NCI-H1694 (cell line): ENCODE data around the gene COL18A1.

Experiments used
- DNase-seq: peaks from one replicate; lab custom pipeline; 2025; lab: John Stamatoyannopoulos, UW

Gene COL18A1

DNA sequence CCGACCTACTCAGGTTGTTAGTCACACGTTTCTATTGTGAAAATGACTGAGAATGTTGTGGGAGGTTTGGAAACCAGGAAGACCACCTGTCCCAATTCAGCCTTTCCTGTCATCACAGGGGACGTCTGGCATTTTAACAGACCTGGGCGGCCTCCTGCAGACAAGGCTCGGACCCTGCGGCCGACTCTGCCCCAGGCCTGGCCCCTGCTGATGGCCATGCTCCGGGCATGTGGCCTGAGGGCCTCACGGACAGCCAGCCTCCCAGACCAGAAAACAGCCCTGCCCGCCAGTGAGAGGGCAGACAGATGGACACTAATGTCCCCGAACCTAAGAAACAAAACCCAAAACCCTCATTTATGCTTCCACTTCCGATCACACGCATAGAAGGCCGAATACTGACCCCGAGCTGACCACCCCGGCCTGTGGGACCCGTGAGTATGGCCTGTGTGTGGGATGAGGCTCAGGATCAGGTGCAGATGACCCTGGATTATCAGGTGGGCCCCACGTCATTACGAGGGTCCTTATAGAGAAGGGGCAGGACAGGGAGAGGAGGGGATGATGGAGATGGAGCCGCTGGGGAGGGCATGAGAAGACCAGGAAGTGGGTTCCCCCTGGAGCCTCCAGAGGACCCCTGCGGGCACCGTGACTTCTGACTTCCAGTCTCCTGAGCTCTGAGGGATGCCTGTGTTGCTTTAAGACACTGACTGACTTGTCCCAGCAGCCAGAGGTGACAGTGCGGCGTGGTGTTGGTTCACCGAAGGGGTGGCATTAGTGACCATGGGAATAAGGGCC lies 9.6 kb downstream of the COL18A1 start:
- no peak for DNase-seq

DNA sequence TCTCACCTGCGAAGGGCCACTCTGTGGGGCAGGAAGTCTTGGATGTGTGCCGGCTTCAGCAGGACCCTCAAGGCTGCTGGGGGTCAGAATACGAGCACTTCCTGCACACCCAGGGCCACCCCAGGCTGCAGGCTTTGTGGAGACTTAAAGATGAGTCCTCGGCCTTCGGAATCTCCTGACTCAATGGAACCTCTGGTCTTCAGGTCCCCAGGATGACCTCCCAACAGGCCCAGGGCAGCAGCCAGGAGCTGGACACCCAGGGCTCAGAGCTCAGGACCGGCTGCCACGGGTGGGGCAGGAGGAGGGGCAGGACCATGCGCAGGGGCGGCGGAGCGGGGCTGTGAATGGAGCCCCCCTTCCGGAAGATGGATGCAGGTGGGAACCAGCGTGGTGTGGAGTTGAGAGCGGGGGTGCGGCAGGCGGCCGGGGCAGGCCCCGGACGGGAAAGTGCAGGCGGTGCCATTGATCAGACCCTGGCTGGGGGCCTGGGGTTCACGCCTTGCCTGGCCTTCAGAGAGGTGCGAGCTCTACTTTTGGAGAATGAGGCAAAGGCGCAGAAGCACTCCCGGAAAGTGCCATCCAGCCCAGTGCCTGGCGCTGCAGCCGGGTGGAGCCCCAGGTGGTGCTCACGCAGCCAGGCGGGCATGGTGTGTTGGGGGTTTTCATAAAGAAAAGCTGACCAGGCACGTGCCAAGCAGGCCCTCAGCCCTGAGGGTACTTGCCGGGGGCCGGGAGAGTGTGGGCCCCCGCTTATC lies 10.4 kb downstream of the COL18A1 start:
- no peak for DNase-seq

DNA sequence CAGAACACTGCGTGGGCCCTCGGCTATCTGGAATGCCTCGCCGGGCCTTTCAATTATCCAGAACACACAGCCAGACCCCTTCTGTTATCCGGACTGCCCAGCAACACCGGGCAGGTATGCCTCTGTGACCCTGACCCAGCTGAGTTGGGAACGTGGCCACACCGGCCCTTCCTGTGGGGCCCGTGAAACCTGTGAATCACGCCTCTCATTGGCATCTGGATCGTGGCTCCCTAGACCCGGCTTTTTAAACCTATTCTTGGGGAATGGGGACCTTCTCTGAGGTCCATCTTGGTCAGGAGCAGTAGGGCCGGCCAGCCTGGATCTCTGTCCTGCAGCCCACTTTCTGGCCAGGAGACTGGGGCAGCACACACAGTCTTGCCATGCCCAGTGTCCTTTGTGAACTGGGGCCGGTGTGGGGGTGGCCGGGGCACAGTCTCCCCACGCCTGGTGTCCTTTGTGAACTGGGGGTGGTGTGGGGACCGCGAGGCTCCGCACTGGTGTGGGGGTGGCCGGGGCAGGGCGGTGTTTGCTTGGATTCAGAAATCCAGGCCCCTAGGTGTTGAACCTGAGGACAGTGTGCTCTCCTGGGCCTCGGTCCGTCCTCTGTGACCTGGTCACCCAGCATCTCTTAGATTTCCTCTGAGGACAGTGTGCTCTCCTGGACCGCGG lies 11.1 kb downstream of the COL18A1 start:
- DNase-seq: no peak

DNA sequence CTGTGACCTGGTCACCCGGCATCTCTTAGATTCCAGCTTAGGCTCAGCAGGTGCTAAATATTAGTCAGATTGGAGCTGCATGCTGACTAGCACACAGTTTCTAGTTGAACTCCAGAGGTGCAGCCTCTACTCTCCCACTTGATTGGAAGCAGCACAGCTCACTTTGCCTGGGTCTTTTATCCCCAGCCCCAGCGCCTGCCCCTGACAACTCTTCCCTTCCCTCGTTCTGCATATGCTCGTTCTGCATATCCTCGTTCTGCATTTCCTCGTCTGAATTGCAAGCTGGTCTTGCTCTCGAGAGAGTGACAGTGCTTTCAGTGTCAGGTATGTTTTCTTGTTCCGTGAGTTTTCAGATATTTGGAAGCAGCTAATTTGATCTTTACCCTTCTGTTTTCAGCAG lies 11.7 kb downstream of the COL18A1 start:
- DNase-seq: no peak

DNA sequence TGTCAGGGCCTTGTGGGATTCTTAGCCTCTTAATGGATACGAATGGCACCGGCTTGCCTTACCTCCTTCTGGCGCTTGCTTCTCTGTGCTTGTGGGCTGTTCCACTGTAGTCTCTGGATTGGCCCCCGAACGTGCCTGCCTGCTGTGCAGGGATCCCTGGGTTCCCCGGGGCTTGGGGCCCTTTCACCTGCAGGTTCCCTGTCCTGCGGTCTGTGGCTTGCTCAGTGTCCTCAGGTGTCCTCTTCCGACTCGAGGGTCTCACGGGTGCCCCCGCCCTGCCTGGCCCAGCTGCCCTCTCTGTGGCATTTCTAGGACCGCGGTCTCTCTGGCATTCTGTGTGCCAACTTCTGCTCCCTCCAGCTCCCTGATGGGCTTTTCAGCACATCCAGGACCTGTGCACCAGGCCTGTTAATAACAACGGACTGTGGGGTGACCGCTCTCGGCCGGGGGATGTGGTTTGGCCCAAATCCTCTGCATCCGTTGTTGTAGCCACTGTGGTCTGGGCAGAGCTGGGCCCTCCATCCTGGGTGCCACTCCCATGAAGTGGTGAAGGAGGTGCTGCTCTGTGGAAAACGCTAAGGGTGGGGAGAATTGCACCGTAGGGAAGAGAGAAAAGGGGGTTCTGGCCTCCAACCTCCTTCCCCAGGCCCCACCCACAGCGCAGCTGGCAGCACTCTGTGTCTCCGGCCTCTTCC lies 12.4 kb downstream of the COL18A1 start:
- DNase-seq: no peak

DNA sequence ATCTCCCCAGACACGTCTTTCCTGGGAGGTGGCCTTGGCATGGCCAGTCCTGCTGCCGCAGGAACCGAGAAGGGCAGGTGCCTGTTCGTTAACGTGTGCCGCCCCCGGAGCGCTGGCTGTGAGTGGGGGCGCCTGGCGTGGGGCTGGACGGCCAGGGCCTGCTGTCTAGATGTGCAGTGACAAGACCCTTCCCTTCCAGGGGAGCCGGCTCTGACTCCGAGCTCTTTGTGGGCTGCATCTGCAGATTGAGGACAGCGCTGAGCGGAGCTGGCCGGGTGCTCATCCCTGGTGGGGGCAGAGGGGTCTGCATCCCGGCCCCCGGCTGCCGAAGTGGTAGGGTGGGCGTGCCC lies 13.0 kb downstream of the COL18A1 start:
- no peak for DNase-seq

DNA sequence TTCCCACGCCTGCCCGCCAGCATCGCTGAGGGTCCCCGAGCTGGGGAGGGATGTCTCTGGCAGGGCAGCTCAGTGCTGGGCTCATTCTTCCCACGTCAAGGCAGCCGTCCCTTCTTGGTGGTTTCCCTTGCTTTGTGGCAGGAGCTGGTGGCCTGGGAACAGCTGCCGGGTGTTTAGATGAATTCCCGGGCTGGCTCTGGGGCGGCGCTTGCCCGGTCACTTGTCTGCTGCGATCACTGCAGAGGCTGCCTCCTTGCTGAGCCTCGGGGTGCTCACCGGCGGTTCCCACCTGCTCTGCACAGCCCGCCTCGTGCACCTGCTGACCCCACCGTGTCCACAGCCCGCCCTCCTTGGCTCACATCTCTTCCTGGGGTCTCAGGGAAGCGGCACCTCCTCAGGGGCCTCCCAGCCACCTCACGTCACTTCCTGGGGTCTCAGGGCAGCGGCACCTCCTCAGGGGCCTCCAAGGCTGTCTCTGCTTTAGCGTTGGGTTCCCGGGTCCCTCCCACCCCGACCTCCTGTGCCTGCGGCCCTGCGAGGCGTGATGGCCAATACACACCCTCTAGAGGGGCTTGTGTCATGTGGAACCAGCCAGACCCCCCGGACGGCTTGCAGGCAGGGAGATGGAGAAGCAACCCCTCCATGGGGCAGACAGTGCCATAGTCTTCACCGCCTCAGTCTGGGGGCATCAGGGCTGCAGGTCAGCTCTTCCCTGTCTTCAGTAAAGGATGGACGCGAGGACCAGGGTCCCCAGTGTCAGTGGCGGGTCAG lies 13.5 kb downstream of the COL18A1 start:
- DNase-seq: no peak

DNA sequence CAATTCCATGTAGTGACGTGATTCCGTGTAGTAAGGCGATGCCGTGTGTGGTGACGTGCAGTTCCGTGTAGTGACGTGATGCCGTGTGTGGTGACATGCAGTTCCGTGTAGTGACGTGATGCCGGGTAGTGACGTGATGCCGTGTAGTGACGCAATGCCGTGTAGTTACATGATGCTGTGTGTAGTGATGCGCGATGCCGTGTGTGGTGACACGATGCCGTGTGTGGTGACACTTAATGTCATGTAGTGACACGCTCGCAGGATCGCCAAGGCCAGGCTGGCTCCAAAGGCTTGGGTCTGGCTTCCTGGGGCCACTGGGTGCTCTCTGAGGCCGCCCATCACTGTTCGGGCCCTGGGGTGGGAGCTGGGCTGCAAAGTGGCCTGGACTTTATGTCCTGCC lies 14.2 kb downstream of the COL18A1 start:
- DNase-seq: no peak

DNA sequence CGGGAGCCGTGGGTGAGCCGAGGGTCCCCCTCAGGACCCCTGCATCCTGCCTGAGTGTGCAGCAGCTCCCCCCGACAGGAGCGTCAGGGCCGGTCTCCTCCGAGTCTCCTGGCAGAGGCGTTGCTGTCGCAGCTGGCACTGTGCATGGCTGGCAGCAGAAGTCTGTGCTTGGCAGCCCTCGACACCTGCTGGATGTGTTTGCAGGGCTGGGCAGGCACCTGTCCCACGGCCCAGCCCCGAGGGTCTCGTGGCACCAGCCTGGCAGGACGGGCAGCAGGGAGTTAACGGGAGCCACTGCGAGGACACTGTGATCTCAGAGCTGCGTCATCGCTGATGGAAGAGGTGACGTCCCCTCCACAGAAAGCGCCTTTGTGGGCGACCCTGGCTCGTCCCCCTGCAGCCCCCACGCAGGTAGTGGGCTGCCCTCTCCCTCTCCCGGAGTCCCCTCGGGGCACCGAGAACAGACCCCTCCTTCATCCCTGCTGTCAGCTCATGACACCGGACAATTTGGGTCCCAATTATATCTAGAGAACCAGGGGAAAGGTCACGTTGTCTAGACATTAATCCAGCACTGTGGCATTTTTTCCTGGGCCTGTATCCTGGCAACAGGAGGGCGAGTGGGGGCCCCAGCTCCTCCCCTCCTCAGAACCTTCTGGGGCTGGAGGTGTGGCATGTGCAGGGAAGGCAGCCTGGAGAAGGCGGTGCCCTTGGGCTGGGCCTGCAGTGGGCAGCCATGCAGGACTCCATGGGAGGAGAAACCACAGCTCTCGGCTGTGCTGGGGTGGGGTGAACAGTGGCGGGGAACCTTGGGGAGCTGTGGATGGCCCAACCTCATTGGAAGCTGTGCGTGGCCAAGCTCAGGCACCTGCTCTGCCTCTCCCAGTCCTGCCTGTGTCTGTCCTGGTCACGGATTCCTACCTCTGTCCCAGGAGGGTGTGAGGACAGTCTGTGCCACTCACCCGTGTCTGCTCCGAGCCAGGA lies 15.4 kb downstream of the COL18A1 start:
- no peak for DNase-seq

DNA sequence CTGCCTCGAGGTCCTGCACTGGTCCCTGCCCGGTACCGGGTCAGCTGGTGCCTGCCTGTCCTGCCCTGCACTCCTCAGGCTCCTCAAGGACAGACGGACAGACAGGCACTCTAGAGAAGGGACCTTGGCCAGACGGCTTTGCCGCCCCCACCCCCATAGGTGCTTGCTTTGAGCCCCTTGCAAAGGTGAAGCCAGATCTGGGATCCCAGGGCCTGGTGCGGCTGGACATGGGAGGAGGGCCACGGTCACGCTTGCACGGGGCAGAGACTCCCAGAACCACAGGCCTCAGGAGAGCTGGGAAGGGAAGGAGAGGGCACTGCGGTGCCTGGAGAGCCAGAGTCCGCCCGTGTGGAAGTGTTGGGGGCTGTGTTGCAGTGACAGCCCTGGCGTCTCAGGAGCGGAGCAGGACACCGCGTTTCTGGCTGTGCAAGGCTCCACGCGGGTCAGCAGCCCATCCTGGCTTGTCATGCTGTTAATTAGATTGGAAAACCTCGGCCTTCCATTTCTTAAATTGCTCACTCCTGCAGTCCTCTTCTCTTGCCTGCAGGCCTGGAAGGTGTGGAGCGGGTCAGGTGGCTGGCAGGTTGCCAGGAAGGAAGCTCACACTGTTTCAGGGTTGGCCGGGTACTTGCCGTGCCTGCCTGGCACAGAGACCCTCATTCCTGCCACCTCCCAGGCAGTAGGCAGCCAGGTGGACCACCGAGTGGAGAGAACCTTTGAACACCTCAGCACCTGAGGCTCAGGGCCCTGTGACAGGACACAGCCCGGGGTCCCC lies 16.3 kb downstream of the COL18A1 start:
- no peak for DNase-seq

DNA sequence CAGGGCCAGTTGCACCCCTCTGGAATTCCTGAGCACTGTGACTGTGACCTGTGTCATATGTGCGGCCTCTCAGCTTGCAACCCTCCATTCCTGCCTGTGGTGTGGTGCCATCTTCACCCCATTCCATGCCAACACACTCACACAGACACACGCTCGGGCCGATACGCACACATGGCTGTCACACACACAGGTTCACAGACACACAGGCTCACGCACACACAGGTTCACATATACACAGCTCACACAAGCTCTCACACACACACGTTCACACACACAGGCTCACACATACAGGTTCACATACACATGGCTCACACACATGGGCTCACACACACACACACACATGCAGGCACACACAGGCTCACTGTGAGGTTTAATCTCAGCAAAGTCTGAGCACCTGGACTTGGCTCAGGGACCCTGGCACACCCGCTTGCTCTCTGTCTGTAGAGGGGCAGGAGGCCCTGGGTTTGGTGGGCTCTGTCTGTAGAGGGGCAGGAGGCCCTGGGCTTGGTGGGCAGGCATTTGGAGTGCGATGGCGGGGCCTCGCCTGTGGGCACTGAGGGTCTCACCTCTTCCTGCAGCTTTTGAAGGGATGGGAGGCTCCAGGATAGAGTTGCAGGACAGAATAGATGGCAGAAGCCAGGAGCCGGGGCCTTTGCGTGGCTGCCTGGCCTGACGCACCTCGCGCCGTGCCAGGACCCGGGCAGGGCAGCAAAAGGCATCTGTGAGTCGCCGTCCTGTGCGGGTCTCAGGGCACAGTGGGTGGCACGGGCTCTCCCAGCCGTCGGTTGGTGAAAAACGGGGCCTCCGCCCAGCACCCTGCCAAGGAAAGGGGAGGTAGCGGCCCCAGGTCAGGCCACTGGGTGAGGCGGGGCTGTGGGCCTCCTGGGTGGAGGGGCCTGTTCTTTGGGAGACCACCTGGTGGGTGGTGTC lies 17.1 kb downstream of the COL18A1 start:
- DNase-seq: no peak

DNA sequence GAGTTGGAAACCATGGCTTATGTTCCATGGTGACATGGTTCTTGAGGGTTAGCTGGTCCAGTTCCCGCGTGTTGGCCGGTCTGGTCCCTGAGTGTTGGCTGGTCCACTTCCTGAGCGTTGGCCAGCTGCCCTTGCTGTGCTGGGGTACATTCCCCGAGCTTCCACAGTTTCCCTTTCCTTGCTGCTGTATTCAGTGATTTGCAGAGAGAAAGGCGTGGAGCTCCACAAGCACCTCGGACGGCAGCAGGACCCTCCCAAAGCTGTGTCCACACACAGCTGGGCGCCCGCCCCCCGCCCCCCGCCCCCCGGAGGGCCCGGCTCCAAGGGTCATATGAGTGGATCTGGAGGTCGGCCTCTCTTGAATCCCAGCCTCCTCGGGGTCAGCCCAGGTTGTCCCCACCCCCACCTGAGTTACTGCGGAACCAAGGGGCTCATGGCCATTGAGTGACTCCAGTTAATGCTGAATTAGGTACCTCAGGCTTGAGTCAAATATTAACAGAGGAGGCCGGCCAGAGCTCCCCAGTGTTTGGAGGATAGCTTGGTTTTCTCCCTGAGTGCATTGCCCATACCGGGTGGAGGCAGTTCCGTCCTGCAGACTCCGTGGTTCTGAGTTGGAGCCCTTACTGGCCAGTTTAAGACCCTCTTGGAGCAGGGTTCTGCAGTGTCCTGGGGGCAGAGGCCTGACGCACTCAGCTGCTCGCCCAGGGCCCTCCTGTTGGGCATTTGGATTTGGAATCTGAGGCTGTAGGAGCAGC lies 18.4 kb downstream of the COL18A1 start:
- DNase-seq: no peak

DNA sequence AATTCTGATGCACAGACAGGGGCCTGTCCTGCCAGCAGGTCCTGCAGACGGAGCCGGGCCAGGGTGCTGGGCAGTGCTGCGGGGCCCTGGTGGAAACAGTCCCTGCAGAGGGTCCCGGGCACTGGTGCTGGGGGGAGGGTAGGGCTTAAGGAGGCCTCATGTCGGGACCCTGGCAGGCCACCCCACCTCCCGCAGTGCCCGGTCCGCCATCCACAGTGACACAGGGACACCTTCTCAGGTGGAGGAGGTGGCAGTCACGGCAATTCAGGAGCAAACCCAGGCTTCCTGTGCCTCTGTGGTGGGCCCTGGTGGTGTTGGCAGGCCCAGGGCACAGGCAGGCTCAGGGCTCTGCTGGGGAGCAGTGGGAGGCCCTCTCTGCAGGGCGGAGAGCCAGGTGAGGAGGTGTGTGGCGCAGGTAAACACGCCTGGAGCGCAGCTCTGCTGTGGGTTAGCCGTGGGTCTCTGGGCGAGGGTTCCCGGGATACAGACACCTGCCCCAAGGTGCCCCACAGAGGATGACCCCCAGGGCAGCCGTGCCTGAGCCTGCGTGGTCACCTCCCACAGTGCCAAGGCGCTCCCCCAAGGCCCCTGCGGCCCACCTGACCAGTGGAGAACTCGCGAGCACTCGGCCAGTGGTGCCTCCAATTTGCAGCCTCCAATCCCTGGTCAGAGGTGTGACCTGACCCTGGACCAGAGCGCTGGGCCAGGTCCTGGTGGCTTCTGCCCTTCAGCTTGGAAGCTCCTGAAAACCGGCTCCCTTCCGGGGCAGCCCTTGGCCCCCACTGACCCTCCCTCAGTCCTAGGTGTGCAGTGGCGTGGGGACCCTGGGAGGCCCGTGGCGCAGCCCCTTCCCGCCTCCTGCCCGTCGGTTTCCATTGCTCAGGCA lies 19.2 kb downstream of the COL18A1 start:
- DNase-seq: no peak

DNA sequence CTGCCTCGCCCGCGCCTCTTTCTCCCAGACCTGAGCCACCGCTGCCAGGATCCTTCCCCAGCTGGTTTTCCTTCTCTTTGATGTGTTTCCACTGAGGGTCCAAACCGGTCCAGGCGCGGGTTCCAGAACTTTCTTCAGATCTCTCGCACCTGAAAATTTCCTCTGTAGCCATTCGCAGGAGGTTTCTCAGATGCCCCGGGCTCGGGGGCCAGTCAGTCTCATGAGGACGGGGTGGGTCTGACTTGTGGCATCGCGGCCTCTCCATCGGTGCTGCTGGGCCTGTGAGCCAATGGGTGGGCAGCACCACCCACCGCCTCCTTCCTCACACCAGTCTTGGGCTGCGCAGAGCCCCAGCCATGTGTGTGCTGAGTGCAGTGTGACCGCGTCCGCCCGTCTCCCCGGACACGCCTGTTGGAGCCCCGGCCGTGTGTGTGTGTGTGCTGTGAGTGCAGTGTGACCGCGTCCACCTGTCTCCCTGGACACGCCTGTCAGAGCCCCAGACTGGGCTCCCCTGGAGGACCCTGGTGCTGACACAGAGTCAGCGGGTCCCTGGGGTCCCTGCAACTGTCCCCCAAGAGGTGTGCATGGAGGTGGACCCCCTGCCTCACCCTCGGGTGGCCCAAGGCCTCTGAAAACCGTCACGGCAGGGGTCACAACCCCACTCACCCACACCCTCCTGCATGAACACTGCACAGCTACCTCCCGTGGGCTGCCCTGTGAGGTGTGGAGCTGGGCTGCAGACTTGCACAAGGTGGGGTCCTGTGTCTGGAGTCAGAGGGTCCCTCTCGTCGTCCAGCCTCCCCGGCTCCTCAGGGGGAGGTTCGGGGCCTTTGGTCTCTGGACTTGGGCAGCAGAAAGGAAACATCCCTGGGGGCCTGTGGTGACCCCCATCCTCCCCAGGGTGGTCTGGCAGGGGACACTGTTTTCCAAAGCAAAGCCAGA lies 20.2 kb downstream of the COL18A1 start:
- DNase-seq: no peak
